Thyroid gland (tissue), 4 donors: ENCODE results near the gene ZBTB33. TPM values are rescaled to one million over a fixed set of nuclear protein-coding genes. Genes with fewer than 3 reads are reported as not detected.

Source experiments
- DNase-seq, 2 donors: peaks; one replicate each; pipeline ENCODE4 v3.0.0-alpha.2; 2019
- H3K27ac ChIP-seq, 3 donors: fragments of 200-600 bp; sonication (generic); 1 replicate in 2 of 3; 2 replicates in 1 of 3; pipeline ENCODE4 v1.5.1; 2016 to 2019; ENCODE audit warnings: mild to moderate bottlenecking in 1 of 3, moderate library complexity in 1 of 3
- H3K27me3 ChIP-seq: fragments of 200-600 bp; sonication (generic); one replicate; pipeline ENCODE4 v1.5.1; 2019
- H3K36me3 ChIP-seq, 2 donors: fragments of 200-600 bp; sonication (generic); one replicate each; pipeline ENCODE4 v1.5.1; 2016 to 2019
- H3K4me1 ChIP-seq, 2 donors: fragments of 200-600 bp; sonication (generic); one replicate each; pipeline ENCODE4 v1.5.1; 2017 to 2019
- H3K4me3 ChIP-seq, 3 donors: fragments of 200-600 bp; sonication (generic); replicated peaks in 1 of 3; 1 replicate in 2 of 3; 2 replicates in 1 of 3; pipeline ENCODE4 v1.5.1; 2016; ENCODE audit warnings: mild to moderate bottlenecking in 1 of 3
- H3K9me3 ChIP-seq: fragments of 200-600 bp; sonication (generic); one replicate; pipeline ENCODE4 v1.5.1; 2017
- CTCF ChIP-seq, 6 experiments: fragments of 200-600 bp in 3 of 6; fragments of 450-650 bp in 3 of 6; sonication (generic) in 3 of 6; IDR thresholded peaks; one replicate each; pipeline ENCODE4 v1.5.1; 2016 to 2019; ENCODE audit warnings: antibody characterized with exemption in 6 of 6, mild to moderate bottlenecking in 2 of 6, inconsistent platforms in 1 of 6, moderate library complexity in 1 of 6
- POLR2A ChIP-seq, 2 donors: fragments of 450-650 bp; IDR thresholded peaks; one replicate each; pipeline ENCODE4 v1.6.1; 2017; ENCODE audit warnings: antibody characterized with exemption in 2 of 2, mild to moderate bottlenecking in 2 of 2, moderate library complexity in 1 of 2
- WGBS, 2 donors: methylation state at CpG; one replicate each; pipeline ENCODE4 v1.1.5; 2017; 5-methylcytosine and 5-hydroxymethylcytosine counted together
- intact Hi-C: fragments of 100-400 bp; cut with DNase I; formaldehyde crosslinking; loops from one replicate; pipeline ENCODE4 v1.15.1; 2023
- total RNA-seq, 4 donors: library from RNA; depleted of rRNA; stranded (reverse); fragments of >200 nt; gene quantifications; one replicate each; pipeline ENCODE4 v1.2.3, GENCODE V29; 2016

The ZBTB33 gene
- total RNA-seq, 4 donors from 2014 or later, result 18.4 to 23.5 (median 20.8) TPM

DNA sequence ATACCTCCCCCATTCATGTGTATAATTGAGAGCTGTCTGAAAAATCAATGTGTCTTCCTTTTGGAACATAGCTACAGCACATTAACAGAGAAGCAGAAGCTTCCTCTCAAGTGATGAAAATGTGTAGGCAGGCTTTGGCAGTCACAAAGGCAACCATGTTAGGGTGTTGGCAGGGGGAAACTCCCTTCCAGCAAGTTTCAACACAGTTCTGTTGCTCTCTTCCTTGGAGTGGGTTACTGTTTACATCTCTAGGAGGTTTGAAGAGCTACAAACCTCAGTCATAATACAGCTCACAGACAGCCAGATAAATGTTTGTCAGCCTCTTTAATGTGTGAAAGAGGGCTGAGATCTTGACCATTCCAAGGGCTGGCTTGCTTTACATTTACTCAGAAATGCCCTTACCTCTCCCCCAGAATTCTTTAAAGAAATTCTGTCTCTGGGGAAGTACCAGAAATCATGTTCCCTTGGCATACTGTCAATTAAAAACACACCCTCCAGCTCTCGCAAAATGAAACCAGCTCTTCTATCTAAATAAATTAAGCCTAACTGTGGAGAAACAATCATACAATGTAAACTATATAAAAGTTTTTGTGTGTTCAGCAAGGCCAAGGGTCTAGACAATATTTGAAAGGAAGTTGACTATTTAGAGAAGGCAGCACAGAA lies 18.9 kb downstream of the ZBTB33 start:
- peaks cover 0 to 4% of the 10 kb centered on the region in 2 donors for H3K4me1 ChIP-seq
- intact Hi-C loops, result no loop called here
- no peaks in the 10 kb centered on the region for H3K36me3 ChIP-seq
- H3K4me3 ChIP-seq, result no peak overlapping the region
- no peak for DNase-seq
- H3K27me3 ChIP-seq, result no peaks in the 10 kb centered on the region
- TF ChIP-seq CTCF (IDR thresholded peaks at IDR 0.05) (no peak), POLR2A (IDR thresholded peaks at IDR 0.05) (no peak)
- H3K9me3 ChIP-seq, result no peaks in the 10 kb centered on the region
- 0 to 33% methylated on average over 1 of the region's 1 CpG for WGBS, 2 donors
- H3K27ac ChIP-seq, result no peak overlapping the region

DNA sequence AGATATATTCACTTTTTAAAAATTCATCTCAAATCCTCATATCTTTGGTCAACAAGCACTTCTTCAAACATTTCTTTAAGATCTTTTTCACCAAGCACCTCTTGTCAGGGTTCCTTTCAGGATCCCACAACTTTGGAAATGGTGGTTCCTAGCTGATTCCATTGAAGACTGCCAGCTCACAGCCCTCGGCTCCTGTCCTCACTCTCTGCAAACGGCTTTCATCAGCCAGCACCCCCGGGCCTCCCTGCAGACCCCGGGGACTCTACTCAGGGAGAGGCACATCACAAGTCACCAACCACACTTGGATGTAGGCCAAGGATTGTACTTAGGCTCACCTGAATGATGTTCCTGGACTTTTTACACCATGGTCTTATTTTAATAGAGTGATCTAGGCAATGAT lies 20.0 kb downstream of the ZBTB33 start:
- peaks cover 0 to 4% of the 10 kb centered on the region in 2 donors for H3K4me1 ChIP-seq
- WGBS, 2 donors, result 68 to 86% methylated on average over 4 of the region's 4 CpGs
- no peak for TF ChIP-seq CTCF (IDR thresholded peaks at IDR 0.05)
- no peak for TF ChIP-seq POLR2A (IDR thresholded peaks at IDR 0.05)
- no peaks in the 10 kb centered on the region for H3K9me3 ChIP-seq
- no peak for DNase-seq
- no peak overlapping the region for H3K4me3 ChIP-seq
- H3K27ac ChIP-seq, result no peak overlapping the region
- no peaks in the 10 kb centered on the region for H3K27me3 ChIP-seq
- intact Hi-C loops, result no loop called here
- H3K36me3 ChIP-seq, result no peaks in the 10 kb centered on the region

- 54 to 65% methylated on average over 2 of the region's 2 CpGs for WGBS, 2 donors
- Histone ChIP-seq H3K27ac (no peak overlapping the region), H3K4me1 (peaks cover 0 to 4% of the 10 kb centered on the region in 2 donors), H3K4me3 (no peak overlapping the region), H3K27me3 (no peaks in the 10 kb centered on the region), H3K36me3 (no peaks in the 10 kb centered on the region), H3K9me3 (no peaks in the 10 kb centered on the region)
- intact Hi-C loops, result no loop called here
- TF ChIP-seq POLR2A (IDR thresholded peaks at IDR 0.05) (no peak), CTCF (IDR thresholded peaks at IDR 0.05) (no peak)
- peak; percentile 62 to 69 for DNase-seq
Measured at GRCh38 chrX:120271218-120271617, 20.6 kb downstream of the ZBTB33 start.

- WGBS, 2 donors, result 84 to 91% methylated on average over 2 of the region's 2 CpGs
- H3K36me3 ChIP-seq, result no peaks in the 10 kb centered on the region
- H3K4me1 ChIP-seq, result peaks cover 0 to 4% of the 10 kb centered on the region in 2 donors
- H3K27ac ChIP-seq, result no peak overlapping the region
- DNase-seq, result no peak
- H3K27me3 ChIP-seq, result no peaks in the 10 kb centered on the region
- intact Hi-C loops, result no loop called here
- TF ChIP-seq POLR2A (IDR thresholded peaks at IDR 0.05) (no peak), CTCF (IDR thresholded peaks at IDR 0.05) (no peak)
- H3K9me3 ChIP-seq, result no peaks in the 10 kb centered on the region
- H3K4me3 ChIP-seq, result no peak overlapping the region
Measured at GRCh38 chrX:120274145-120274544, 23.5 kb downstream of the ZBTB33 start.

DNA sequence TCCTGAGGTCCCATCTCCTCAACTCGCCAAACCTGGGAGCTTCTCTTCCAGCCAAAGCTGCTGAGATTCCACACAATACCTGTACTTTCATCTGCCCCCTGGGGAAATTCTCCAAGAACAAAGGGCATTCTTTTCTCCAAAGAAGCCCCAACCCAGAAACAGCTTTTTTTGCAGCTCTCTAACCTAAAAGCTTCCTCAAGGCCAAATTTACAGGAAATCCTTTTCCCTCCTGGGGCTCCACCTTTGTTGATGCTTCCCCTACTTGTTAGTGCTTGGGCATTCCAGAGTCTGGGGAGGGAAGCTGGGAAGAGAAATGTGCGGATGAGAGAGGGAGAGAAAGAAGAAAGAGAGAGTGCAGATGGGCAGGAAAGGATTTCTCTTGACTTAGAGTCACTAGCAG lies 24.3 kb downstream of the ZBTB33 start:
- intact Hi-C loops, result no loop called here
- Histone ChIP-seq H3K4me1 (no peaks in the 10 kb centered on the region), H3K27ac (no peak overlapping the region), H3K27me3 (no peaks in the 10 kb centered on the region), H3K9me3 (no peaks in the 10 kb centered on the region), H3K4me3 (no peak overlapping the region), H3K36me3 (no peaks in the 10 kb centered on the region)
- WGBS, 2 donors, result 68 to 86% methylated on average over 2 of the region's 2 CpGs
- TF ChIP-seq CTCF (IDR thresholded peaks at IDR 0.05), result no peak
- TF ChIP-seq POLR2A (IDR thresholded peaks at IDR 0.05), result no peak
- no peak for DNase-seq
